ENCODE results near the gene PEX3. TPM values are rescaled to one million over a fixed set of nuclear protein-coding genes. Genes with fewer than 3 reads are reported as not detected.

Gene PEX3
- total RNA-seq, 1 experiment from 2014 or later, result 17.9 TPM

DNA sequence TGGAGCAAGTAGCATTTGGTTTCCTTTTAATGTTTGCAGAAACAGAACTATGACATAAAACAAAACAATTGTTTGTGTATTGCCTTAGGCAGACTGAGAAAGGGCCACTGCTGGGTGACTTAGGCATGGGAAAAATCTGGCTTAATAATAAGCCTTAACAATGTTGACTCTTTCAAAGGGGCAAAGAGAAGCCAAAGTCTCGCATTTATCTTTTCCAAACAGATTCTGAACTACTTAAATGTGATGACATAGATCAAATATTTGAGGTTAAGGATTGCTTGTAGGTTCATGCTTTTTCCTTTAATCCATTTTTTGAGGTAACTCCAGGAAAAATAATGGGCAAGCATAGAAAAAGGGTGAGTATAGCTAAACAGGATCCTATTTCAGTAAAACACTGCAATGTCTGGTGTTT lies 39.7 kb upstream of the PEX3 start:
- Histone ChIP-seq H3K79me2 (ENCODE audit: insufficient read depth, low read length) (no peaks in the 10 kb centered on the region), H3K27ac (ENCODE audit: insufficient read length, low read depth, low read length) (no peak overlapping the region), H3K4me1 (ENCODE audit: insufficient read depth, low read length) (no peaks in the 10 kb centered on the region), H2AK5ac (ENCODE audit: insufficient read length, low read length) (no peak overlapping the region), H2BK5ac (ENCODE audit: insufficient read length, low read length) (no peak overlapping the region), H4K91ac (ENCODE audit: insufficient read length, low read depth, low read length) (no peak overlapping the region), H3T11ph (ENCODE audit: low read length) (no peak overlapping the region), H2BK120ac (ENCODE audit: low read depth, low read length, poor library complexity, severe bottlenecking) (no peak overlapping the region), H2AFZ (ENCODE audit: low read length) (no peak overlapping the region), H2BK15ac (ENCODE audit: low read depth, low read length) (no peak overlapping the region), H3K4me2 (ENCODE audit: insufficient read depth, insufficient read length, low read length) (no peak overlapping the region), H2BK12ac (ENCODE audit: insufficient read length, low read depth, low read length) (no peak overlapping the region), H3K18ac (ENCODE audit: insufficient read length, low read depth, low read length) (no peak overlapping the region), H3K9me3 (ENCODE audit: control insufficient read depth, low read depth, low read length) (no peaks in the 10 kb centered on the region), H3K14ac (ENCODE audit: insufficient read depth, low read length) (no peak overlapping the region), H3K23me2 (ENCODE audit: insufficient read length, low read depth, low read length, poor library complexity, severe bottlenecking) (no peaks in the 10 kb centered on the region), H3K4ac (ENCODE audit: low read depth, low read length) (no peak overlapping the region), H2BK20ac (ENCODE audit: low read depth, low read length, poor library complexity, severe bottlenecking) (no peak overlapping the region), H3K9ac (ENCODE audit: extremely low read depth, insufficient read length, low read length) (no peak overlapping the region), H4K20me1 (ENCODE audit: control insufficient read depth, insufficient read depth, insufficient read length) (no peaks in the 10 kb centered on the region), H4K8ac (replicated peaks; ENCODE audit: insufficient read length, low read depth, low read length) (no peak overlapping the region), H3K79me1 (ENCODE audit: insufficient read depth, low read depth, low read length, poor library complexity, severe bottlenecking) (no peaks in the 10 kb centered on the region), H3K27me3 (ENCODE audit: insufficient read depth, low read length) (no peaks in the 10 kb centered on the region), H3K56ac (ENCODE audit: insufficient read length, low read depth, low read length) (no peak overlapping the region), H4K5ac (ENCODE audit: insufficient read length, low read depth, low read length) (no peak overlapping the region), H3K23ac (ENCODE audit: insufficient read length, low read depth, low read length) (no peak overlapping the region)
- DNase-seq, result no peak
- no peak overlapping the region for H3K27ac Mint-ChIP-seq
- TF ChIP-seq, protein P1, sequence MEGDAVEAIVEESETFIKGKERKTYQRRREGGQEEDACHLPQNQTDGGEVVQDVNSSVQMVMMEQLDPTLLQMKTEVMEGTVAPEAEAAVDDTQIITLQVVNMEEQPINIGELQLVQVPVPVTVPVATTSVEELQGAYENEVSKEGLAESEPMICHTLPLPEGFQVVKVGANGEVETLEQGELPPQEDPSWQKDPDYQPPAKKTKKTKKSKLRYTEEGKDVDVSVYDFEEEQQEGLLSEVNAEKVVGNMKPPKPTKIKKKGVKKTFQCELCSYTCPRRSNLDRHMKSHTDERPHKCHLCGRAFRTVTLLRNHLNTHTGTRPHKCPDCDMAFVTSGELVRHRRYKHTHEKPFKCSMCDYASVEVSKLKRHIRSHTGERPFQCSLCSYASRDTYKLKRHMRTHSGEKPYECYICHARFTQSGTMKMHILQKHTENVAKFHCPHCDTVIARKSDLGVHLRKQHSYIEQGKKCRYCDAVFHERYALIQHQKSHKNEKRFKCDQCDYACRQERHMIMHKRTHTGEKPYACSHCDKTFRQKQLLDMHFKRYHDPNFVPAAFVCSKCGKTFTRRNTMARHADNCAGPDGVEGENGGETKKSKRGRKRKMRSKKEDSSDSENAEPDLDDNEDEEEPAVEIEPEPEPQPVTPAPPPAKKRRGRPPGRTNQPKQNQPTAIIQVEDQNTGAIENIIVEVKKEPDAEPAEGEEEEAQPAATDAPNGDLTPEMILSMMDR (conservative IDR thresholded peaks at IDR 0.05), result no peak
- no peak overlapping the region for H3K4me3 Mint-ChIP-seq
- no peaks in the 10 kb centered on the region for H3K27me3 Mint-ChIP-seq (ENCODE audit: low read depth)
- H3K36me3 Mint-ChIP-seq (ENCODE audit: insufficient read depth in 1 of 3, low read depth in 3 of 3), result no peaks in the 10 kb centered on the region
- no peaks in the 10 kb centered on the region for H3K9me3 Mint-ChIP-seq
- H3K4me1 Mint-ChIP-seq, result peaks cover 0 to 2% of the 10 kb centered on the region in 2 experiments; a peak in 1 of 4 replicates
- no CpG with 5 or more reads among the region's 1 CpG for WGBS (ENCODE audit: extremely low coverage, insufficient read length, low lambda C conversion rate)
